ENCODE results near the gene IDH2.
"Not testable (repeated sequence)": the region's sequence is repeated elsewhere in the genome, so short reads cannot be mapped to it uniquely, and the experiment has no call there.

GRCh38 chr15:90150551-90150950, 48.3 kb upstream of the IDH2 start:
- TF ChIP-seq CTCF, POLR2A (IDR thresholded peaks at IDR 0.05): not testable (repeated sequence)

Data from testis (tissue), 2 donors.